CD4-positive, CD25-positive, alpha-beta regulatory T cell (primary cell): ENCODE measurements around the gene SNED1. TPM values are rescaled to one million over a fixed set of nuclear protein-coding genes. Genes with fewer than 3 reads are reported as not detected.
A peak's percentile ranks its signal among the peaks of the same experiment; 100 is the strongest.

Source experiments
- ATAC-seq, 2 donors: fragments of 150-1000 bp; cut with Tn5 transposase; one replicate each; pipeline ENCODE4 v1.10.0; 2021; ENCODE audit warnings: low read depth in 2 of 2, moderate number of reproducible peaks in 2 of 2, moderate library complexity in 1 of 2
- DNase-seq, 3 donors: peaks; one replicate each; pipeline versions ENCODE4 v3.0.0 to v3.0.0-alpha.2; 2012 to 2022; ENCODE audit warnings: mixed read lengths in 1 of 3
- H3K27ac ChIP-seq: one replicate; pipeline ENCODE4 v1.7.0; 2013; ENCODE audit warnings: mild to moderate bottlenecking, low read length; ENCODE audit not compliant: insufficient read depth, poor library complexity, severe bottlenecking
- H3K27me3 ChIP-seq: one replicate; pipeline ENCODE4 v1.7.0; 2013; ENCODE audit warnings: low read length; ENCODE audit not compliant: control insufficient read depth, insufficient read depth
- H3K36me3 ChIP-seq: one replicate; pipeline ENCODE4 v1.7.0; 2013; ENCODE audit warnings: mild to moderate bottlenecking, low read length, moderate library complexity; ENCODE audit not compliant: control insufficient read depth, insufficient read depth
- H3K4me1 ChIP-seq: 2 replicates; pipeline ENCODE4 v1.7.0; 2013; ENCODE audit warnings: mild to moderate bottlenecking, low read length; ENCODE audit not compliant: insufficient read depth, control insufficient read depth, poor library complexity, severe bottlenecking
- H3K4me3 ChIP-seq: one replicate; pipeline ENCODE4 v1.7.0; 2013; ENCODE audit warnings: low read depth, mild to moderate bottlenecking, low read length, moderate library complexity
- H3K9me3 ChIP-seq, 2 experiments: 1 replicate in 1 of 2; 2 replicates in 1 of 2; pipeline ENCODE4 v1.7.0; 2013; ENCODE audit warnings: low read length in 2 of 2, mild to moderate bottlenecking in 1 of 2, moderate library complexity in 1 of 2; ENCODE audit not compliant: control insufficient read depth in 2 of 2
- H3K27ac Mint-ChIP-seq, 3 donors: one replicate each; pipeline ENCODE4 v1.8.0; 2020 to 2022; ENCODE audit warnings: mild to moderate bottlenecking in 3 of 3, mixed read lengths in 3 of 3, moderate library complexity in 2 of 3
- H3K27me3 Mint-ChIP-seq: one replicate; pipeline ENCODE4 v1.8.0; 2022; ENCODE audit warnings: mild to moderate bottlenecking, mixed read lengths
- H3K36me3 Mint-ChIP-seq: one replicate; pipeline ENCODE4 v1.8.0; 2020; ENCODE audit warnings: mixed read lengths
- H3K4me1 Mint-ChIP-seq, 4 donors: one replicate each; pipeline ENCODE4 v1.8.0; 2020 to 2022; ENCODE audit warnings: mixed read lengths in 4 of 4, mild to moderate bottlenecking in 1 of 4
- H3K4me3 Mint-ChIP-seq, 4 donors: one replicate each; pipeline ENCODE4 v1.8.0; 2020 to 2022; ENCODE audit warnings: mild to moderate bottlenecking in 4 of 4, mixed read lengths in 4 of 4, moderate library complexity in 3 of 4
- H3K9me3 Mint-ChIP-seq, 7 donors: one replicate each; pipeline ENCODE4 v1.8.0; 2020 to 2022; ENCODE audit warnings: mixed read lengths in 7 of 7, mild to moderate bottlenecking in 3 of 7, moderate library complexity in 2 of 7
- polyA plus RNA-seq, 4 donors: library from polyadenylated mRNA; unstranded; fragments of 300-500 nt; fragmentation: Illumina TruSeq; gene quantifications; one replicate each; pipeline ENCODE4 v1.2.3, GENCODE V29; 2021
- total RNA-seq: library from RNA; stranded (reverse); gene quantifications from one replicate; pipeline ENCODE4 v1.2.3, GENCODE V29; 2022

Gene SNED1
- total and polyA plus RNA-seq, 5 donors from 2014 or later, result 1.7 to 170 (median 2.5) TPM

DNA sequence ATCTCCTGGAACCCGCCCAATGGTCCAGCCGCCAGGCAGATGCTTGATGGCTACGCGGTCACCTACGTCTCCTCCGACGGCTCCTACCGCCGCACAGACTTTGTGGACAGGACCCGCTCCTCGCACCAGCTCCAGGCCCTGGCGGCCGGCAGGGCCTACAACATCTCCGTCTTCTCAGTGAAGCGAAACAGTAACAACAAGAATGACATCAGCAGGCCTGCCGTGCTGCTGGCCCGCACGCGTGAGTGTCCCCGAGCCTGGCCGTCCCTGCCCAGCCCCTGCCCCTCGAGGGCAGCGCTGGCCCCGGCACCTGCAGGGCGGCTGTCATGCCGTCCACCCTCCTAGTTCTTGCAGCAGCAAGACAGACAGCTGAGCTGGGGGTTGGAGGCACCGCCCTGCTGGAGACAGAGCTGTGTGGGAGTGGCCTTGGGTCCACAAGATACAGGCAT, 67.0 kb downstream of the SNED1 start:
- DNase-seq, result no peak
- Histone ChIP-seq H3K27ac (no peak overlapping the region), H3K27me3 (no peaks in the 10 kb centered on the region), H3K36me3 (no peaks in the 10 kb centered on the region), H3K4me1 (peaks cover 3% of the 10 kb centered on the region), H3K9me3 (no peaks in the 10 kb centered on the region), H3K4me3 (no peak overlapping the region)
- Mint-ChIP-seq H3K27ac (no peak overlapping the region), H3K4me3 (no peak overlapping the region), H3K4me1 (peaks cover 0 to 6% (median 0%) of the 10 kb centered on the region in 4 donors), H3K9me3 (no peaks in the 10 kb centered on the region), H3K36me3 (no peaks in the 10 kb centered on the region), H3K27me3 (peaks cover 4% of the 10 kb centered on the region)
- no peak for ATAC-seq

DNA sequence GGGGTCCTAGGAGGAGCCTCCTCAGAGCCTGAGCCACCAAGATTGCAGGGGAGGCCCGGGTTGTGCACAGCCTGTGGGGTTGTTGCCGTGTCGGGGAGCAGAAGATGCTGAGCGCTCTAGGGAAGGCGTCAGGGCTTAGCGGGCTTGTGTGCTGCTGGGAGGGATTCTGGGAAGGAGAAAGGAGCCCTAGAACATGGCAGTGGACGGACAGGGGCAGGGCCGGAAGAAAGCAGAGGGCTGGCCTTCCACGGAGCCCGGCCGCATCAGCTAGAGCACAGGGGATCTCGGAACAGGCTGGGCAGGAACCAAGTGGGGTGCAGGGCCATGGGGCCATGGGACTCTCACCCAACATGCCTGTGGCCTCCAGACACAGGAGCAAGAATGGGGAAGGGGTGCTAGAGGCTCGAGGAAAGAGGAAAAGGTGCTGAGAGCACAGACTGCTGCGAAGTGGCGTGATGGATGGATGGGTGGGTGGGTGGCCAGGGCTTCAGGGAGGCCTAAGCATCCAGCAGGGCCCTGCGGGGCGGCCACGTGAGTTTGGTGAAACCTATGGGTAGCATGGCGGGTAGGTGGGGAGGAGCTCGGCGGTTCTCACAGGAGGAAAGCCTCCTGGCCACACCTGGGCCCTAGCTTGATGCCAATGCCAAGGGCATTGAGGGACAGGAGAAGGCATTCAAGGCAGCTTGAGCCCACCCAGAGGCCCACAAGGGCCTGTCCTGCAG, 67.9 kb downstream of the SNED1 start:
- Histone ChIP-seq H3K27me3 (no peaks in the 10 kb centered on the region), H3K36me3 (no peaks in the 10 kb centered on the region), H3K4me3 (no peak overlapping the region), H3K4me1 (peaks cover 3% of the 10 kb centered on the region), H3K27ac (no peak overlapping the region), H3K9me3 (no peaks in the 10 kb centered on the region)
- Mint-ChIP-seq H3K27ac (no peak overlapping the region), H3K9me3 (no peaks in the 10 kb centered on the region), H3K4me1 (peaks cover 0 to 6% (median 0%) of the 10 kb centered on the region in 4 donors), H3K4me3 (peak overlapping the region in 1 of 4 donors; percentile 8), H3K36me3 (no peaks in the 10 kb centered on the region), H3K27me3 (peaks cover 4% of the 10 kb centered on the region)
- no peak for DNase-seq
- ATAC-seq, result no peak

DNA sequence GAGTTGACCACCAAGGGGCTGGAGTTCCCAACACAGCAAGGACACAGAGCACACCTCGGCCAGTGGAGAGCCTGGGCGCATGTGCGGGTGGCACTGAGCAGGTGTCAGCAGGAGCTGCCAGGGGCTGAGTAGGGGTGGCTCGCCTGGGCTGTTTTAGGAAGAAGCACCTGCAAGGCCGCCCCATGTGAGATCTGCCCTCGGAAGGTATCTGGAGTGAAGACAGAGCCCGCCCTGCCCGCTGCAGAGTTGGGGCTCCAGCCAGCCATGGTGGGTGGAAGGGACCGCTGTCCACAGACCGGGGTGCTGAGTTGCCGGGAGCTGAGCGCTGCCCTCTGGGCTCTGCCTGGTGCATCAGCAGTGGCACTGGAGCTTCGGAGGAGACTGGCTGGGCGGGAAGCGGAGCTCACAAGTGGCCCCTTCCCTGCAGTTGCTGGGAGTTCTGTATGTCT, 68.5 kb downstream of the SNED1 start:
- Histone ChIP-seq H3K27me3 (no peaks in the 10 kb centered on the region), H3K4me1 (peaks cover 3% of the 10 kb centered on the region), H3K4me3 (no peak overlapping the region), H3K9me3 (no peaks in the 10 kb centered on the region), H3K36me3 (no peaks in the 10 kb centered on the region), H3K27ac (no peak overlapping the region)
- no peaks in the 10 kb centered on the region for H3K9me3 Mint-ChIP-seq
- H3K27me3 Mint-ChIP-seq, result peaks cover 4% of the 10 kb centered on the region
- H3K4me3 Mint-ChIP-seq, result no peak overlapping the region
- no peak for ATAC-seq
- H3K36me3 Mint-ChIP-seq, result no peaks in the 10 kb centered on the region
- peaks cover 0 to 6% (median 0%) of the 10 kb centered on the region in 4 donors for H3K4me1 Mint-ChIP-seq
- no peak for DNase-seq
- H3K27ac Mint-ChIP-seq, result no peak overlapping the region

DNA sequence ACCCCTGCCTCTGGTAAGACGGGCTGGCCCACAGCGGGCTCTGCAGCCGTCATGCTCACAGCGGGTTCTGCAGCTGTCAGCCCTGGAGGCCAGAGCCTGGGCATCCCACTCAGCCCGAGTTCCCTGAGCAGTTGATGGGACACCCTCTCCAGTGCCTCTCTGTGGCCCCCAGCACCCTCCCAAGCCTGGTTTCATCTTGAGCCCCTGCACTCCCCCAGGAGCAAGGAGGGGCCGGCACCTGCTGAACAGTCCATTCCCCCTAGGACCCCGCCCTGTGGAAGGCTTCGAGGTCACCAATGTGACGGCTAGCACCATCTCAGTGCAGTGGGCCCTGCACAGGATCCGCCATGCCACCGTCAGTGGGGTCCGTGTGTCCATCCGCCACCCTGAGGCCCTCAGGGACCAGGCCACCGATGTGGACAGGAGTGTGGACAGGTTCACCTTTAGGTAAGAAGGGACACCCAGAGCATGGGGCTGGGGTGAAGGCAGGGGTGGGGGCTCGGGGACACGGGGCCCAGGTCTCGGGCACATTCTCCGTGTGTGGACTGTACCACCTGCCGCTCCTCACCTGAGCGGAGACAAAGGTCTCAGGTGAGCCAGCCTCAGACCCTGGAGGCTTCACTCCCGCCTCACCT, 69.2 kb downstream of the SNED1 start:
- H3K36me3 Mint-ChIP-seq, result peaks cover 3% of the 10 kb centered on the region
- Histone ChIP-seq H3K9me3 (no peaks in the 10 kb centered on the region), H3K27ac (no peak overlapping the region), H3K27me3 (no peaks in the 10 kb centered on the region), H3K4me3 (no peak overlapping the region), H3K4me1 (peaks cover 3% of the 10 kb centered on the region), H3K36me3 (no peaks in the 10 kb centered on the region)
- DNase-seq (no peak), ATAC-seq (no peak)
- no peak overlapping the region for H3K4me3 Mint-ChIP-seq
- H3K4me1 Mint-ChIP-seq, result peaks cover 0 to 6% (median 0%) of the 10 kb centered on the region in 4 donors
- H3K27ac Mint-ChIP-seq, result peak overlapping the region in 1 of 3 donors; percentile 23
- H3K9me3 Mint-ChIP-seq, result no peaks in the 10 kb centered on the region
- H3K27me3 Mint-ChIP-seq, result peaks cover 4% of the 10 kb centered on the region

DNA sequence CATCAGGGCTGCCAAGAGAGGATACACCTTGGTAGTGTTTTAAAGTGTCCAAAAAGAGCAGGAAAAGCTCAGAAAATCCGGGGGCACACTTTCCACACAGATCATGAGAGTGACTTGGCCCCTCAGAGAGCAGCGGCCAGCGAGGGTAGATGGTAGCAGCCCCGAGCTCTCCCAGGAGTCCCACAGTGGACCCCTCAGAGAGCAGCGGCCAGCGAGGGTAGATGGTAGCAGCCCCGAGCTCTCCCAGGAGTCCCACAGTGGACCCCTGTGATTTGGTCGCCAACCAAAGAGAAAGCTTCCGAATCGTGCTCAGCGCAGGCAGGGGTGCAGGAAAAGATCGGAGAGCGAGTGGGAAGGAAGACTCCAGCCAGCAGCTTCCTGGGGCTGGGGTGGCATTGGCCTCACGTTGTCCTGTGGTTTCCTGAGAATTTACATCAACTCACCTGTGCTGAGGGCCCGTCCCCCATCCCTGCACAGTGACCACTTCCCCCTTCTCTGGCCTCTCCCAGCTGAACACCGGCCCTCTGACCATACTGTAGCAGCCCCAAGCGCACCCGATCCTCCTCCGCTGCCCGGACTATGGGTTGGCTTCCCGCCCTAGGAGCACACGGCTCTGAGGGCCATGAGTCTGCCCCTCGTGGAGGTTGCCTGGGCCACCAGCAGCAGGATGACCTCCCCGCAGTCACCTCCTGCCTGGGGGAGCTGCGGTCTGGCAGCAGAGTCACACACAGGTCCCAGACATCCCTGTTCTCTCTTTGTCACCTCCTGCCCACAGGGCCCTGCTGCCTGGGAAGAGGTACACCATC, 69.9 kb downstream of the SNED1 start:
- no peaks in the 10 kb centered on the region for H3K9me3 ChIP-seq
- no peaks in the 10 kb centered on the region for H3K27me3 ChIP-seq
- H3K36me3 ChIP-seq, result no peaks in the 10 kb centered on the region
- Mint-ChIP-seq H3K27me3 (peaks cover 4% of the 10 kb centered on the region), H3K9me3 (no peaks in the 10 kb centered on the region), H3K27ac (peak overlapping the region in 1 of 3 donors; percentile 23), H3K4me3 (no peak overlapping the region), H3K4me1 (peaks cover 0 to 6% (median 0%) of the 10 kb centered on the region in 4 donors), H3K36me3 (peaks cover 4% of the 10 kb centered on the region)
- no peak for DNase-seq
- no peak overlapping the region for H3K4me3 ChIP-seq
- H3K4me1 ChIP-seq, result peaks cover 3% of the 10 kb centered on the region
- no peak overlapping the region for H3K27ac ChIP-seq
- ATAC-seq, result no peak

DNA sequence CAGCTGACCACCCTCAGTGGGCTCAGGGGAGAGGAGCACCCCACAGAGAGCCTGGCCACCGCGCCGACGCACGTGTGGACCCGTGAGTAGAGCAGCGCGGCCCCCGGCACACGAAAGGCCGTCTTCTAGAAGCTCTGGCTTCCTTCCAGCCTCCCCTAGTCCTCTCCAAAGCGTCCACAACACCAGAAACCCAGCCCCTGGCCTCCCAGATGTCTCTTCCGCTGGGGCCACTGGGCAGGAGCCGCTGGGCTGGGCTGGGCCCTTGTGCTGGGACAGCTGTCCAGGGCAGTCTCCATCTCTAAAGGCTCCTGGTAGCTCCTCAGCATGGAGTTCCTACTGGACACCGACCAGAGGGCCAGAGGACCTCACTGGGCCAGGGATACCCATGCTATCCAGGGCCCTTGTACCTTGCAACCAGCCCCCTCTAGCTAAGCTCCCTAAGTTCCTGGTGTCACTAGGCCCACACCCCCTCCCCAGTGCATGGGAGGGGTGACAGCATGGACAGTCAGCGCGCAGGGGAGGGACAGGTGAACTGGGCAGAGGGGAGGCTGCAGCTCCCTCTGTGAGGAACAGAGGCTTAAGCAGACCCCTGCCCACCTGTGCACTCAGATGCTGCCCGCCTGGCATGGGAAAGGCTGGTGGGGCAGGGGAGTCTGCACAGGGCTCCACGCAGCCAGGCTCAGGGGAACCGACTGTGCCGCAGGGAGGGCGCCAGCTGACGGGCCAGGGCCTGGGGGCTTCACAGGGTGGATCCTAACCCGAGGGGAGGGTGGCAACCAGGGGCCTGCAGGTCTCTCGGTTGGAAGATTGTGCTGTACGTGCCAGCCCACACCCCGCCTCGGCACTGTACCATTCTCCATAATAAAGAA, 70.8 kb downstream of the SNED1 start:
- peaks cover 7% of the 10 kb centered on the region for H3K36me3 Mint-ChIP-seq
- Histone ChIP-seq H3K4me3 (no peak overlapping the region), H3K9me3 (no peaks in the 10 kb centered on the region), H3K36me3 (peaks cover 6% of the 10 kb centered on the region), H3K4me1 (no peaks in the 10 kb centered on the region), H3K27ac (no peak overlapping the region), H3K27me3 (no peaks in the 10 kb centered on the region)
- no peak overlapping the region for H3K27ac Mint-ChIP-seq
- H3K4me1 Mint-ChIP-seq, result peaks cover 0 to 8% (median 0%) of the 10 kb centered on the region in 4 donors
- no peak for DNase-seq
- H3K27me3 Mint-ChIP-seq, result peaks cover under 1% of the 10 kb centered on the region
- no peaks in the 10 kb centered on the region for H3K9me3 Mint-ChIP-seq
- H3K4me3 Mint-ChIP-seq, result no peak overlapping the region
- ATAC-seq, result no peak

DNA sequence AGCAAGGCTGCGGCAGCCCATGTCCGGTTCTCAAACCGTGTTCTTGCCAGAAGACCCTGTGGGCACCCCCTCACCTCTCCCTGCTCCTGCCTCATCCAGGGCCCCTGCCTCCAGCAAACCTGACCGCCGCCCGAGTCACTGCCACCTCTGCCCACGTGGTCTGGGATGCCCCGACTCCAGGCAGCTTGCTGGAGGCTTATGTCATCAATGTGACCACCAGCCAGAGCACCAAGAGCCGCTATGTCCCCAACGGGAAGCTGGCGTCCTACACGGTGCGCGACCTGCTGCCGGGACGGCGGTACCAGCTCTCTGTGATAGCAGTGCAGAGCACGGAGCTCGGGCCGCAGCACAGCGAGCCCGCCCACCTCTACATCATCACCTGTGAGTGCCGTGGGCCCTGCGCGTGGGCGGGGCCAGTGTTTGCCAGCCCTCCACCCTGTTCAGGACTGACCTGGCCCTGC, 71.4 kb downstream of the SNED1 start:
- no peak overlapping the region for H3K4me3 ChIP-seq
- peaks cover 14% of the 10 kb centered on the region for H3K36me3 Mint-ChIP-seq
- no peaks in the 10 kb centered on the region for H3K9me3 Mint-ChIP-seq
- H3K27me3 Mint-ChIP-seq, result no peaks in the 10 kb centered on the region
- H3K4me1 Mint-ChIP-seq, result peaks cover 0 to 6% (median 0%) of the 10 kb centered on the region in 4 donors
- no peak for ATAC-seq
- no peaks in the 10 kb centered on the region for H3K4me1 ChIP-seq
- no peaks in the 10 kb centered on the region for H3K27me3 ChIP-seq
- no peaks in the 10 kb centered on the region for H3K9me3 ChIP-seq
- no peak for DNase-seq
- H3K36me3 ChIP-seq, result peaks cover 10% of the 10 kb centered on the region
- no peak overlapping the region for H3K27ac ChIP-seq
- H3K4me3 Mint-ChIP-seq, result no peak overlapping the region
- no peak overlapping the region for H3K27ac Mint-ChIP-seq
